GM12872 (cell line): ENCODE results near the gene CHP1.

ENCODE experiments used
- CTCF ChIP-seq: IDR thresholded peaks from 3 replicates; pipeline ENCODE4 v1.5.1; 2011; ENCODE audit warnings: low read depth, mild to moderate bottlenecking, low read length, moderate library complexity; ENCODE audit not compliant: insufficient read depth

CHP1 gene

GRCh38 chr15:41207687-41208448 is 23.2 kb upstream of the CHP1 start:
- no peak for TF ChIP-seq CTCF

- TF ChIP-seq CTCF = no peak
Measured at GRCh38 chr15:41215708-41216107, 15.4 kb upstream of the CHP1 start.

- no peak for TF ChIP-seq CTCF
Measured at GRCh38 chr15:41218851-41219250, 12.2 kb upstream of the CHP1 start.

GRCh38 chr15:41219381-41219780 is 11.7 kb upstream of the CHP1 start:
- no peak for TF ChIP-seq CTCF

- no peak for TF ChIP-seq CTCF
Measured at GRCh38 chr15:41230345-41230649, 771 bp upstream of the CHP1 start.

- no peak for TF ChIP-seq CTCF
Measured at GRCh38 chr15:41231422-41232226, 556 bp downstream of the CHP1 start.

- no peak for TF ChIP-seq CTCF
Measured at GRCh38 chr15:41233367-41233771, 2.3 kb downstream of the CHP1 start.
